ENCODE data around the gene TTC34.
"Not testable (repeated sequence)": the region's sequence is repeated elsewhere in the genome, so short reads cannot be mapped to it uniquely, and the experiment has no call there.

TTC34 gene

DNA sequence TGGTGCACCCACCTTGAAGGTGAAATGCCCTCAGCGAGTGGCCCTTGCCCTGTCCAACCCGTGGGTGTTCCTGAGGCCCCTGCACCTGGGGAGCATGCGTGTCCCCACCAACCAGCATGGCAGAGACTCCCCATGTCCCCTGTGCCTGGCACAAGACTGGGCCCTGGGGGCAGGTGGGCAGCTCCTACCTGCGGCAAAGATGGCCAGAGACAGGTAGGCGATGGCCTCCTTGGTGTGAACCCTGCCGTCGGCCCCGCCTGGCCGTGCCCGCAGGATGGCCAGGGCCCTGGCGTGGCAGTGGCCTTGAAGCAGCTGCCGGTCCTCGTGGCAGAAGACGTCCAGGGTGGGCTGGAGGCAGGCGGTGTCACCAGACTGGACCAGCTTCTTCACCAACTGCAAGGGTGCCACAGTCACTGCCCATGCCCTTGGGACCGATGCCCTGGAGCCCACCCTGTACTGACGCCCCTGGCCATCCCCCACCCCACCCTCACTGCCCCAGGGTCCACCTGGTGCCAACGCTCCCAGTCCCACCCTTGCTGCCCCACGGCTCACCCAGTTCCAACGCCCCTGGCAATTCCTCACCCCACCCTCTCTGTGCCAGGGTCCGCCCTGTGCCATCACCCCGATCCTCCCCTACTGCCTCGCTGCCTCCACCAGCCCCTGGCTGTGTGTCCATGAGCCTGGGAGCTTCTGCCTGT, 15.7 kb downstream of the TTC34 start:
- H3K27ac ChIP-seq (ENCODE audit: low read depth, low read length): no peak overlapping the region
- peaks cover 8 to 12% of the 10 kb centered on the region in 2 donors for H3K27me3 ChIP-seq (ENCODE audit: control insufficient read depth in 1 of 2, insufficient read depth in 2 of 2, low read length in 2 of 2)
- no peaks in the 10 kb centered on the region for H3K4me1 ChIP-seq (ENCODE audit: control insufficient read depth in 1 of 2, insufficient read depth in 2 of 2, low read length in 2 of 2)
- H3K9me3 ChIP-seq (ENCODE audit: control insufficient read depth in 1 of 2, low read length in 2 of 2): peaks cover 7 to 13% of the 10 kb centered on the region in 2 donors
- H3K4me3 ChIP-seq (ENCODE audit: low read depth in 1 of 2, low read length in 2 of 2): no peak overlapping the region
- no peaks in the 10 kb centered on the region for H3K36me3 ChIP-seq (ENCODE audit: control insufficient read depth in 1 of 2, insufficient read depth in 2 of 2, low read length in 2 of 2)
- no peak overlapping the region for H3K9ac ChIP-seq (ENCODE audit: low read depth in 1 of 2, low read length in 2 of 2)

GRCh38 chr1:2784854-2785630, 16.5 kb downstream of the TTC34 start:
- Histone ChIP-seq H3K9me3 (ENCODE audit: control insufficient read depth in 1 of 2, low read length in 2 of 2) (peaks cover 7 to 13% of the 10 kb centered on the region in 2 donors), H3K27me3 (ENCODE audit: control insufficient read depth in 1 of 2, insufficient read depth in 2 of 2, low read length in 2 of 2) (peaks cover 5 to 12% of the 10 kb centered on the region in 2 donors), H3K27ac (ENCODE audit: low read depth, low read length) (no peak overlapping the region), H3K4me1 (ENCODE audit: control insufficient read depth in 1 of 2, insufficient read depth in 2 of 2, low read length in 2 of 2) (no peaks in the 10 kb centered on the region), H3K4me3 (ENCODE audit: low read depth in 1 of 2, low read length in 2 of 2) (no peak overlapping the region), H3K9ac (ENCODE audit: low read depth in 1 of 2, low read length in 2 of 2) (no peak overlapping the region), H3K36me3 (ENCODE audit: control insufficient read depth in 1 of 2, insufficient read depth in 2 of 2, low read length in 2 of 2) (no peaks in the 10 kb centered on the region)

DNA sequence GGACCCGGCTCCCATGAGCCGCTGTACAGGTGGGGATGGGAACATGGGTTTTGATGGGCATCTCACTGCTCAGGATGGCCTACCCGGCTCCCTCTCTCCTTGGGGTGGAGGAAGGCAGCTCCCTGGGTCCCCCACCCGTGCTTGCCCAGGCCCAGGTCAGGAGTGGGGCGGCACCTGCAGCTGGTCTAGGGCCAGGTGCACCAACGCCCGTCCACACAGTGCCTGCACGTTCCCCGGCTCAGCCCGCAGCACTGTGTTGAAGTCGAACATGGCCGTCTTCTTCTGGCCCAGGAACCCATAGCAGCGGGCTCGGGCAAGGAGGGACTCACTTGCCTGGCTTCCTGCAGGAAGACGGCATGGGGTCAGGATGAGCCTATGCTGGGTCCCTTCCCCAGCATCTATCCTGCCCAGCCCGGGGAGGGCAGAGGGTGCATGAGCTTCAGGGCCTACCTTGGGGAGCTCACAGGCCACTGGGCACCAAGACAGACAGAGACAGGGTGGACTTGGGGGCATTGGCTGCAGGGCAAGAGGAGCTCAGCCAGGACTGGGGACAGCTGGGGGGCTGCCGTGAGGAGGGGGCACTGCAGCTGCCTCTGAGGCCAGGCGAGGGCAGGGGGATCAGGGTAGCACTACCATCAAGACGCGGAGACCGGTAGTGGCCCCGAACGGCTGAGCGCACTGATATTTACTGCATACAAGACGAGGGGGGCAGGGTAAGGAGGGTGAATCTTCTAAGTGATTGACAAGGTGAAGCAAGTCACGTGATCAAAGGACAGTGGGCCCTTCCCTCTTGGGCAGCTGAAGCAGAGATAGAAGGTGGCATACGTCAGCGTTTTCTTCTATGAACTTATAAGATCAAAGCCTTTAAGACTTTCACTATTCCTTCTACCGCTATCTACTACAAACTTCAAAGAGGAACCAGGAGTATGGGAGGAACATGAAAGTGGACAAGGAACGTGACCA, 17.8 kb downstream of the TTC34 start:
- Histone ChIP-seq H3K4me1 (ENCODE audit: control insufficient read depth in 1 of 2, insufficient read depth in 2 of 2, low read length in 2 of 2) (no peaks in the 10 kb centered on the region), H3K9ac (ENCODE audit: low read depth in 1 of 2, low read length in 2 of 2) (no peak overlapping the region), H3K36me3 (ENCODE audit: control insufficient read depth in 1 of 2, insufficient read depth in 2 of 2, low read length in 2 of 2) (no peaks in the 10 kb centered on the region), H3K27me3 (ENCODE audit: control insufficient read depth in 1 of 2, insufficient read depth in 2 of 2, low read length in 2 of 2) (peaks cover 0 to 12% of the 10 kb centered on the region in 2 donors), H3K9me3 (ENCODE audit: control insufficient read depth in 1 of 2, low read length in 2 of 2) (peaks cover 7 to 13% of the 10 kb centered on the region in 2 donors), H3K4me3 (ENCODE audit: low read depth in 1 of 2, low read length in 2 of 2) (no peak overlapping the region), H3K27ac (ENCODE audit: low read depth, low read length) (no peak overlapping the region)

DNA sequence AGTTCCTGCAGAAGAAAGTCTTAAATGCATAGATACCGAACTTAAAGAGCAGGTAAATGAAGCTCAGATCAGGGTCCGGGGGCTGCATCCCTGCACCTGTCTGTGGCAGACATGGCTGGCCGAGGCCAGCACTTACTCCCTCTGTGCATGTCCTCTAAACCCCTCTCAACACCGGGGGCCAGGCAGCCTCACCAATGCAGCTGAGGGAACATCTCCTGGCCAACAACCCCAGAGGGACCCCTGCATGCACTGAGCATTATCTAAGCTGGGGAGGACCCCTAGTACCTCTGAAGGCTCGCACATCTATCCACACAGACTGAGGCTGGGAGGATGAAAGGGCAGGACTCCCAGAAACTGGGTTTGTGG, 18.4 kb downstream of the TTC34 start:
- Histone ChIP-seq H3K9me3 (ENCODE audit: control insufficient read depth in 1 of 2, low read length in 2 of 2) (peaks cover 7 to 13% of the 10 kb centered on the region in 2 donors), H3K27ac (ENCODE audit: low read depth, low read length) (no peak overlapping the region), H3K4me3 (ENCODE audit: low read depth in 1 of 2, low read length in 2 of 2) (no peak overlapping the region), H3K9ac (ENCODE audit: low read depth in 1 of 2, low read length in 2 of 2) (no peak overlapping the region), H3K36me3 (ENCODE audit: control insufficient read depth in 1 of 2, insufficient read depth in 2 of 2, low read length in 2 of 2) (no peaks in the 10 kb centered on the region), H3K27me3 (ENCODE audit: control insufficient read depth in 1 of 2, insufficient read depth in 2 of 2, low read length in 2 of 2) (peaks cover 0 to 7% of the 10 kb centered on the region in 2 donors), H3K4me1 (ENCODE audit: control insufficient read depth in 1 of 2, insufficient read depth in 2 of 2, low read length in 2 of 2) (no peaks in the 10 kb centered on the region)

DNA sequence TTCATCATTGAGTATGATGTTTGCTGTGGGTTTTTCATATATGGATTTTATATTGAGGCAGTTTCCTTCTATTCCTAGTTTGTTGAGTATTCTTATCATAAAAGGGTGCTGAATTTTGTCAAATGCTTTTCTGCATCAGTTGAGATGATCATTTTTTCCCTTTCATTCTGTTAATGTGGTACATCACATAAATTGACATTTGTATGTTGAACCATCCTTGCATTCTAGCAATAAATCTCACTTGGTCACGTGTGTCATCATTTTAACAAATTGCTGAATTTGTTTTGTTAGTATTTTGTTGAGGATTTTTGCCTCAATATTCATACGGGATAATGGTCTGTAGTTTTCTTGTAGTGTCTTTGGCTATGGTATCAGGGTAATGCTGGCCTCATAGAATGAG, 19.9 kb downstream of the TTC34 start:
- Histone ChIP-seq H3K4me3 (ENCODE audit: low read depth in 1 of 2, low read length in 2 of 2) (no peak overlapping the region), H3K27me3 (ENCODE audit: control insufficient read depth in 1 of 2, insufficient read depth in 2 of 2, low read length in 2 of 2) (no peaks in the 10 kb centered on the region), H3K27ac (ENCODE audit: low read depth, low read length) (no peak overlapping the region), H3K9me3 (ENCODE audit: control insufficient read depth in 1 of 2, low read length in 2 of 2) (peaks cover 7 to 13% of the 10 kb centered on the region in 2 donors), H3K9ac (ENCODE audit: low read depth in 1 of 2, low read length in 2 of 2) (no peak overlapping the region), H3K4me1 (ENCODE audit: control insufficient read depth in 1 of 2, insufficient read depth in 2 of 2, low read length in 2 of 2) (no peaks in the 10 kb centered on the region), H3K36me3 (ENCODE audit: control insufficient read depth in 1 of 2, insufficient read depth in 2 of 2, low read length in 2 of 2) (no peaks in the 10 kb centered on the region)

DNA sequence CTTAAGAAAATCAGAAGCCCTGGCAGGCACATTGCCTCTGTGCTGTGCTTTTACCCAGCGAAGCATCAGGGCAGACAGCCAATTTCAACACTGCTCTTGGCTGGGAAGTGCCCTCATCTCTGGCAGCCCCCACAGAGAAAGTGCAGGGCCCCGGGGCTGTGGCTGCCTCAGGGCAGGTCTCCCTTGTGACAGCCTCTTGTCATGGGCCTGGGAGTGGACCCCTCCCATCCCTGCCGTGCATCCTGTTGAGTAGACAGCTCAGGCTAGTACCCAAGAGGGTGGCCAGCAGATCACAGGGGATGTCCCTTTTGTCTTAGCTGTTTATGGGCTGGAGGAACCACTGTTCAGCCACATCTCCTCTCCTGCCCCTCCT, 23.3 kb downstream of the TTC34 start:
- no peaks in the 10 kb centered on the region for H3K27me3 ChIP-seq (ENCODE audit: control insufficient read depth in 1 of 2, insufficient read depth in 2 of 2, low read length in 2 of 2)
- H3K4me1 ChIP-seq (ENCODE audit: control insufficient read depth in 1 of 2, insufficient read depth in 2 of 2, low read length in 2 of 2): no peaks in the 10 kb centered on the region
- H3K9me3 ChIP-seq (ENCODE audit: control insufficient read depth in 1 of 2, low read length in 2 of 2): peaks cover 7 to 13% of the 10 kb centered on the region in 2 donors
- no peak overlapping the region for H3K4me3 ChIP-seq (ENCODE audit: low read depth in 1 of 2, low read length in 2 of 2)
- no peaks in the 10 kb centered on the region for H3K36me3 ChIP-seq (ENCODE audit: control insufficient read depth in 1 of 2, insufficient read depth in 2 of 2, low read length in 2 of 2)
- no peak overlapping the region for H3K9ac ChIP-seq (ENCODE audit: low read depth in 1 of 2, low read length in 2 of 2)
- H3K27ac ChIP-seq (ENCODE audit: low read depth, low read length): no peak overlapping the region

GRCh38 chr1:2777424-2778219, 23.9 kb downstream of the TTC34 start:
- H3K9ac ChIP-seq (ENCODE audit: low read depth in 1 of 2, low read length in 2 of 2): no peak overlapping the region
- no peaks in the 10 kb centered on the region for H3K36me3 ChIP-seq (ENCODE audit: control insufficient read depth in 1 of 2, insufficient read depth in 2 of 2, low read length in 2 of 2)
- peaks cover 7 to 8% of the 10 kb centered on the region in 2 donors for H3K9me3 ChIP-seq (ENCODE audit: control insufficient read depth in 1 of 2, low read length in 2 of 2)
- no peaks in the 10 kb centered on the region for H3K27me3 ChIP-seq (ENCODE audit: control insufficient read depth in 1 of 2, insufficient read depth in 2 of 2, low read length in 2 of 2)
- H3K27ac ChIP-seq (ENCODE audit: low read depth, low read length): no peak overlapping the region
- H3K4me3 ChIP-seq (ENCODE audit: low read depth in 1 of 2, low read length in 2 of 2): no peak overlapping the region
- H3K4me1 ChIP-seq (ENCODE audit: control insufficient read depth in 1 of 2, insufficient read depth in 2 of 2, low read length in 2 of 2): no peaks in the 10 kb centered on the region

DNA sequence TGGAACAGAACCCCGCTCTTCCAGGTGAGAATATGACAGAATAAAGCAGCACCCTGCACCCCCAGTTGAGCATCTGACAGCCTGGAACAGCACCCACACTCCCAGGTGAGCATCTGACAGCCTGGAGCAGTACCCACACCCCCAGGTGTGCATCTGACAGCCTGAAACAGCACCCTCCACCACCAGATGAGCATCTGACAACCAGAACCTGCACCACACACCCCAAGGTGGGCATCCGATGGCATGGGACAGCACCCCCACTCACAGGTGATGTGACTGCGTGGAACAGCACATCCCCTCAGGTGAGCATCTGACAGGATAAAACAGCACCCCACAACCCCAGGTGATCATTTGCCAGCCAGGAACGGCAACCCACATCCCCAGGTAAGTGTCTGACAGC, 26.2 kb downstream of the TTC34 start:
- not testable (repeated sequence) for H3K4me3 ChIP-seq (ENCODE audit: low read depth in 1 of 2, low read length in 2 of 2); H3K4me1 ChIP-seq (ENCODE audit: control insufficient read depth in 1 of 2, insufficient read depth in 2 of 2, low read length in 2 of 2); H3K9ac ChIP-seq (ENCODE audit: low read depth in 1 of 2, low read length in 2 of 2); H3K27me3 ChIP-seq (ENCODE audit: control insufficient read depth in 1 of 2, insufficient read depth in 2 of 2, low read length in 2 of 2); H3K36me3 ChIP-seq (ENCODE audit: control insufficient read depth in 1 of 2, insufficient read depth in 2 of 2, low read length in 2 of 2); H3K27ac ChIP-seq (ENCODE audit: low read depth, low read length); H3K9me3 ChIP-seq (ENCODE audit: control insufficient read depth in 1 of 2, low read length in 2 of 2)

GRCh38 chr1:2768052-2768451, 33.4 kb downstream of the TTC34 start:
- H3K9me3 ChIP-seq (ENCODE audit: control insufficient read depth in 1 of 2, low read length in 2 of 2); H3K27ac ChIP-seq (ENCODE audit: low read depth, low read length); H3K4me1 ChIP-seq (ENCODE audit: control insufficient read depth in 1 of 2, insufficient read depth in 2 of 2, low read length in 2 of 2); H3K36me3 ChIP-seq (ENCODE audit: control insufficient read depth in 1 of 2, insufficient read depth in 2 of 2, low read length in 2 of 2); H3K9ac ChIP-seq (ENCODE audit: low read depth in 1 of 2, low read length in 2 of 2); H3K27me3 ChIP-seq (ENCODE audit: control insufficient read depth in 1 of 2, insufficient read depth in 2 of 2, low read length in 2 of 2); H3K4me3 ChIP-seq (ENCODE audit: low read depth in 1 of 2, low read length in 2 of 2): not testable (repeated sequence)

All from duodenal mucosa (tissue), 2 donors.